HepG2 (cell line): Measurements from ENCODE around the gene SSBP4. TPM values are rescaled to one million over a fixed set of nuclear protein-coding genes. Genes with fewer than 3 reads are reported as not detected.

Source experiments
- ATAC-seq: fragments of 200-7000 bp; cut with Tn5 transposase; 3 replicates; pipeline ENCODE4 v1.9.1; 2020; ENCODE audit warnings: mild to moderate bottlenecking, moderate library complexity
- BruUV-seq: library from RNA; stranded (reverse); fragments of 400-500 nt; replicated peaks from 2 replicates; lab custom pipeline; 2021; lab: Mats Ljungman, UMichigan
- CTCF ChIA-PET: fragments of 300-600 bp; formaldehyde crosslinking; extraction: SDS; loops from one replicate; lab custom pipeline; 2021; ENCODE audit warnings: low total read pairs, inconsistent platforms, low intra/inter-chr PET ratio; lab: Yijun Ruan, JAX
- POLR2A ChIA-PET: fragments of 350-600 bp; sonication (Branson Sonifier 250); formaldehyde crosslinking; loops from one replicate; lab custom pipeline; 2020; ENCODE audit warnings: antibody characterized with exemption, inconsistent platforms; lab: Yijun Ruan, JAX
- DNase-seq: peaks from one replicate; pipeline ENCODE4 v3.0.0-alpha.2; 2015; ENCODE audit warnings: low spot score
- FAIRE-seq: peaks from 3 replicates; lab custom pipeline; 2011; peaks lifted over from hg19 to GRCh38; lab: Jason Lieb, UNC
- H2AFZ ChIP-seq: one replicate; pipeline ENCODE4 v1.6.1; 2011; ENCODE audit warnings: low read length, inconsistent platforms
- H3K27ac ChIP-seq: fragments of 300-600 bp; 3 replicates; pipeline ENCODE4 v1.8.0; 2011; ENCODE audit warnings: mixed run types, mild to moderate bottlenecking, mixed read lengths, low read length, inconsistent platforms; ENCODE audit not compliant: insufficient read depth; ENCODE audit errors: extremely low read length
- H3K27me3 ChIP-seq, 2 experiments: fragments of 200-600 bp in 1 of 2; 2 replicates in 1 of 2; 3 replicates in 1 of 2; pipeline versions ENCODE4 v1.6.0 to v1.8.0; 2011; ENCODE audit warnings: low read length in 2 of 2, mild to moderate bottlenecking in 2 of 2, moderate library complexity in 2 of 2, inconsistent platforms in 1 of 2; ENCODE audit not compliant: insufficient read depth in 2 of 2, control insufficient read depth in 1 of 2
- H3K36me3 ChIP-seq, 2 experiments: fragments of 200-600 bp in 1 of 2; replicated peaks in 1 of 2; 2 replicates in 1 of 2; 3 replicates in 1 of 2; pipeline versions ENCODE4 v1.5.1 to v1.8.0; 2011; ENCODE audit warnings: low read length in 2 of 2, inconsistent platforms in 1 of 2; ENCODE audit not compliant: insufficient read depth in 2 of 2, control insufficient read depth in 1 of 2
- H3K4me1 ChIP-seq: 2 replicates; pipeline ENCODE4 v1.5.1; 2012; ENCODE audit warnings: low read length, inconsistent platforms; ENCODE audit not compliant: insufficient read depth
- H3K4me2 ChIP-seq: 2 replicates; pipeline ENCODE4 v1.6.0; 2011; ENCODE audit warnings: low read depth, low read length, inconsistent platforms
- H3K4me3 ChIP-seq, 3 experiments: fragments of 200-600 bp in 1 of 3; sonication (generic), shearing (Covaris generic) in 1 of 3; replicated peaks in 1 of 3; 2 replicates each; pipeline ENCODE4 v1.5.1; 2011 to 2016; ENCODE audit warnings: low read length in 3 of 3, inconsistent platforms in 2 of 3, low read depth in 2 of 3, mild to moderate bottlenecking in 2 of 3, control low read depth in 1 of 3, mixed read lengths in 1 of 3; ENCODE audit not compliant: insufficient read depth in 1 of 3
- H3K79me2 ChIP-seq: one replicate; pipeline ENCODE4 v1.6.1; 2011; ENCODE audit warnings: low read length, inconsistent platforms; ENCODE audit not compliant: insufficient read depth
- H3K9ac ChIP-seq: 2 replicates; pipeline ENCODE4 v1.6.0; 2011; ENCODE audit warnings: mild to moderate bottlenecking, low read depth, low read length, inconsistent platforms; ENCODE audit not compliant: insufficient read depth
- H3K9me3 ChIP-seq: 2 replicates; pipeline ENCODE4 v1.5.1; 2012; ENCODE audit warnings: mild to moderate bottlenecking, low read length
- H4K20me1 ChIP-seq: 2 replicates; pipeline ENCODE4 v1.6.0; 2011; ENCODE audit warnings: inconsistent platforms, mild to moderate bottlenecking, low read length, moderate library complexity; ENCODE audit not compliant: insufficient read depth
- AFF4 ChIP-seq: sonication (generic); formaldehyde crosslinking; IDR thresholded peaks from 2 replicates; pipeline ENCODE4 v1.4.0; 2020; ENCODE audit warnings: missing genetic modification reagents
- ARID4A ChIP-seq: sonication (generic); formaldehyde crosslinking; IDR thresholded peaks from 2 replicates; pipeline ENCODE4 v1.5.0; 2020; ENCODE audit warnings: mild to moderate bottlenecking, missing genetic modification reagents, borderline replicate concordance
- CENPBD1 ChIP-seq: sonication (generic); formaldehyde crosslinking; IDR thresholded peaks from 2 replicates; pipeline ENCODE4 v1.8.0; 2022; ENCODE audit warnings: missing genetic modification reagents, low read depth, mild to moderate bottlenecking, borderline replicate concordance
- IRF2 ChIP-seq: IDR thresholded peaks from 2 replicates; pipeline ENCODE4 v1.6.1; 2018; ENCODE audit warnings: missing genetic modification reagents, missing compliant biosample characterization
- LBX2 ChIP-seq: sonication (generic); formaldehyde crosslinking; IDR thresholded peaks from 2 replicates; pipeline ENCODE4 v1.5.0; 2020; ENCODE audit warnings: missing genetic modification reagents, mild to moderate bottlenecking, borderline replicate concordance
- NFE2 ChIP-seq: sonication (generic); formaldehyde crosslinking; IDR thresholded peaks from 2 replicates; pipeline ENCODE4 v1.4.0; 2020; ENCODE audit warnings: missing genetic modification reagents
- SMARCE1 ChIP-seq: fragments of 450-650 bp; IDR thresholded peaks from 2 replicates; pipeline ENCODE4 v1.6.1; 2017; ENCODE audit warnings: borderline replicate concordance
- SOX6 ChIP-seq, 2 experiments: fragments of 450-650 bp in 1 of 2; sonication (generic) in 1 of 2; formaldehyde crosslinking in 1 of 2; IDR thresholded peaks; 2 replicates each; pipeline versions ENCODE4 v1.4.0 to v1.6.1; 2017 to 2020; ENCODE audit warnings: antibody characterized with exemption in 1 of 2, mild to moderate bottlenecking in 1 of 2, missing genetic modification reagents in 1 of 2
- ZBTB7A ChIP-seq: sonication (generic); formaldehyde crosslinking; IDR thresholded peaks from 2 replicates; pipeline ENCODE4 v1.8.0; 2022; ENCODE audit warnings: mild to moderate bottlenecking, missing genetic modification reagents
- ZNF143 ChIP-seq: sonication (generic); formaldehyde crosslinking; IDR thresholded peaks from 2 replicates; pipeline ENCODE4 v1.4.0; 2020; ENCODE audit warnings: missing genetic modification reagents
- ZNF205 ChIP-seq: IDR thresholded peaks from 2 replicates; pipeline ENCODE4 v1.6.1; 2018; ENCODE audit warnings: missing biosample characterization, missing genetic modification reagents
- ZNF292 ChIP-seq: sonication (generic); formaldehyde crosslinking; IDR thresholded peaks from 2 replicates; pipeline ENCODE4 v1.8.1; 2022; ENCODE audit warnings: mild to moderate bottlenecking, low read depth, missing genetic modification reagents, borderline replicate concordance
- ZNF337 ChIP-seq: sonication (generic); formaldehyde crosslinking; IDR thresholded peaks from 2 replicates; pipeline ENCODE4 v1.5.1; 2020; ENCODE audit warnings: missing genetic modification reagents, low read depth, mild to moderate bottlenecking, borderline replicate concordance
- ZNF720 ChIP-seq: sonication (generic); formaldehyde crosslinking; IDR thresholded peaks from 2 replicates; pipeline ENCODE4 v1.4.0; 2020; ENCODE audit warnings: missing genetic modification reagents
- WGBS: methylation state at CpG from one replicate; pipeline ENCODE4 v1.1.6; 2017; ENCODE audit warnings: low lambda C conversion rate; 5-methylcytosine and 5-hydroxymethylcytosine counted together
- in situ Hi-C: cut with HindIII; loops from 2 replicates; pipeline ENCODE4 v1.10.0; 2017; ENCODE audit warnings: low pct_unique_long_range_greater_than_20kb; ENCODE audit not compliant: extremely low pct_ligation_motif_present
- intact Hi-C: fragments of 100-400 bp; cut with micrococcal nuclease; formaldehyde crosslinking; loops from one replicate; pipeline ENCODE4 v1.10.0; 2022; ENCODE audit not compliant: unreplicated experiment
- polyA plus RNA-seq, 8 experiments: library from polyadenylated mRNA; depleted of rRNA in 3 of 8; stranded (reverse) in 7 of 8; unstranded in 1 of 8; fragments of >200 nt; fragmentation: Illumina TruSeq in 4 of 8; extraction: Trizol in 4 of 8; gene quantifications; 2 replicates each; pipeline versions ENCODE4 v1.2.1 to v1.2.3, GENCODE V29; 2011 to 2016; ENCODE audit warnings: low read depth in 4 of 8, missing spikeins in 1 of 8, mixed read lengths in 1 of 8; ENCODE audit not compliant: insufficient read depth in 1 of 8
- total RNA-seq, 5 experiments: library from RNA; depleted of rRNA; stranded (reverse); fragments of >200 nt; fragmentation: Illumina TruSeq; extraction: Trizol; gene quantifications; 2 replicates each; pipeline ENCODE4 v1.2.3, GENCODE V29; 2016; ENCODE audit warnings: low read depth in 1 of 5

Gene SSBP4
- total and polyA plus RNA-seq, 2 of the 13 experiments (the other 11 are each of a cell fraction or from before 2014, with no cell fraction given) = 20.8 to 39.5 TPM

- BruUV-seq = no TSS peak
- in situ Hi-C loops = no loop called here
- H4K20me1 ChIP-seq = no peaks in the 10 kb centered on the region
- H3K9me3 ChIP-seq = no peaks in the 10 kb centered on the region
- ChIA-PET POLR2A (interaction anchor here (0.5 to 17.4 kb wide), 3 partner anchors 10 to 94 kb away, joined by 3 to 514 read pairs (median 56); partner anchors contain the start of gene GDF15), CTCF (interaction anchor here (1.1 kb wide), 1 partner anchor 12 kb away, joined by 4 read pairs; the partner anchor contains the start of gene GDF15)
- H3K4me2 ChIP-seq = peak overlapping the region; percentile 61
- WGBS = 18% methylated on average over 10 of the region's 17 CpGs
- intact Hi-C loops = no loop called here
- peaks cover 2% of the 10 kb centered on the region for H3K79me2 ChIP-seq
- peak overlapping the region; percentile 76 for H3K9ac ChIP-seq
- peaks cover 91% of the 10 kb centered on the region for H3K4me1 ChIP-seq
- no peak for FAIRE-seq
- H3K27me3 ChIP-seq = no peaks in the 10 kb centered on the region
- H3K4me3 ChIP-seq = no peak overlapping the region
- 0 out of 5 replicates have a peak, but pooled peaks cover 0 to 2% of the 10 kb centered on the region in 2 experiments for H3K36me3 ChIP-seq
- no peak overlapping the region for H2AFZ ChIP-seq
- H3K27ac ChIP-seq = peak overlapping the region; percentile 94
- DNase-seq = peak; percentile 95
- ATAC-seq = peak; percentile 89
- TF ChIP-seq ZNF720 (no peak), ZNF143 (CRISPR knock-in tag) (peak; percentile 19; the same call in 1 of the 2 replicates), NFE2 (0 out of 2 replicates have a peak, but pooled peaks have one; percentile 44), AFF4 (CRISPR knock-in tag) (no peak), CENPBD1 (CRISPR knock-in tag) (no peak), ARID4A (peak; percentile 77; the same call in 1 of the 2 replicates), IRF2 (peak; percentile 70; the same call in 1 of the 2 replicates), LBX2 (CRISPR knock-in tag) (peak; percentile 65; the same call in 1 of the 2 replicates), ZNF292 (no peak; the same call in 1 of the 2 replicates), ZNF205 (CRISPR knock-in tag) (no peak), ZNF337 (CRISPR knock-in tag) (no peak), SMARCE1 (no peak), SOX6 (IDR thresholded peaks at IDR 0.05) (no peak), SOX6 (CRISPR knock-in tag; IDR thresholded peaks at IDR 0.05) (peak; percentile 88), ZBTB7A (CRISPR knock-in tag) (peak; percentile 85)
These were observed 45.1 kb upstream of the SSBP4 start for GRCh38 chr19:18373892-18374629.
